Measurements from ENCODE around the gene SAMD8.
A peak's percentile ranks its signal among the peaks of the same experiment; 100 is the strongest.
"Not testable (repeated sequence)": the region's sequence is repeated elsewhere in the genome, so short reads cannot be mapped to it uniquely, and the experiment has no call there.

Gene SAMD8

DNA sequence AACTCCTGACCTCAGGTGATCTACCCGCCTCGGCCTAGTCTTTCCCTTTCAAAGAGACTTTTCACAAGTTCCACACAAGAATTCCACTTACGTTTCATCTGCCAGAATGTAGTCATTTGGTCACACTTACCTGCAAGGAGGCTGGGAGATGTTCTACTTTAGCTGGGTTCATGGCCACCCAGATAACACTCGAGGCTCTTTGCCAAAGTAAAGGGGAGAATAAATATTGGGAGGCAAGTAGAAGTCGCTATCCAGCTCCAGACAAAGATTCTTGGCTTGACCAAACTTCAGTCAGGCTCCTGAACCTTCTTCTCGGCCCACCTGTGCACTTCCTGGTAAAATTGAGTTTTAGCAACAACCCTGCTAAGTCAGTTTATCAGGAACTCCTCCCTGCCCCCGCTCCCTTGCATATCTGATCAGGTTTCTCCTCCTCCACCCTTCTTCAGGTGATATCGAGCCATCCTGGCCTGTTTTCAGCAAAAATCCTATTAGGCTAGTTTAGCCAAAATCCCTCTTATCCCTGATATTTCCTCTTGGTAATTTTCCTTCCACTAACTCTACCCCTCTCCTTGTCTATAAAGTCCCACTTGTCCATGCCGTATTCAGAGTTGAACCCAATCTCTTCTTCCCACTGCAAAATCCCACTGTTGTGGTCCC lies 25.1 kb upstream of the SAMD8 start:
- no peak for DNase-seq

DNA sequence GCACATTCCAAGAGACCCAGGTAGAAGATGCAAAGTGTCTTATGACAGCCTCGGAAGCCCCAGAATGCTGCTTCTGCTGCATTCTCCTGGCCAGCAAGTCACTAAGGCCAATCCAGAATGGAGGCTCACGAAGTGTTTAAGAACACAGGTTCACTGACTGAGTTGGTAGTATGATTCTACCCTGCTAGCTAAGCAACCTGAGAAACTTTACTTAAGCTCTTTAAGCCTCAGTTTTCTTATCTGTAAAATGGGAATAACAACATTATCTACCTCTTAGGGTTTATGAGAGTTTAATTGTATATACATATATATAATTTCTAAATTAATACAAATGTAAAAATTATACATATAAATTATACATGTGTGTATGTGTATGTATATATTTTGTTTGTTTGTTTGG lies 22.8 kb upstream of the SAMD8 start:
- no peak for DNase-seq

DNA sequence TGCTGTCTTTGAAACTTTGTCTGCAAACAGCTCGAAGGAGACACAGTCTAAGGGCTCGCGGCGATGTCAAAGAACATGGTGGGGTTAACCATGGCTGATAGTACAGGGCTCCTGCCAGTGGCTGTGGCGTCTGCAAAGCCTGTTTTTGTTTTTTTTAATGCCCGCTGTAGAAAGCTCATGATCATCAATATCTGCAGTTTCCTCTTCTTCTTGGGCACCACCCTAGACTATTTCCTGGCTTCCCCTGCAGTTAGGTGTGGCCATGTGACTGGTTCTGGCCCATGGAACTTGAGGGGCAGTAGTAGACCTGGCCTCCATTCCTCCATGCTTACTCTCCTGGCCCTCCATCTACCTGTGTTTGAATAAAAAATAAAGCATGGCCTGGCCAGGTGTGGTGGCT lies 21.8 kb upstream of the SAMD8 start:
- DNase-seq, result no peak

DNA sequence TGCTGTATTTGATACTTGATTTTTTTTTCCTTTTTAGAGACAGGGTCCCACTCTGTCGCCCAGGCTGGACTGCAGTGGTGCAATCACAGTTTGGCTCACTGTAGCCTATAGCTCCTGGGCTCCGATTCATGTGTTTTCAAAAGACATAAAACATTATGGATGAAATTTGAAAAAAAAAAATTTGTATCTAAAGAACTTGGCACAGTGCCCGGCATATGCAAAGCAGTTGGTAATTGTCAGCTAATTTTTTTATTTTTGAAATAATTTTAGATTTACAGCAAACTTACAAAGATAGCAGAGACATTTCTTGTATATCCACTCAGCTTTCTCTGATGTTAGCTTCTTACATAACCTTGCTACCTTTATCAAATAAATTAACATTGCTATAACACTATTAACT lies 20.3 kb upstream of the SAMD8 start:
- no peak for DNase-seq

DNA sequence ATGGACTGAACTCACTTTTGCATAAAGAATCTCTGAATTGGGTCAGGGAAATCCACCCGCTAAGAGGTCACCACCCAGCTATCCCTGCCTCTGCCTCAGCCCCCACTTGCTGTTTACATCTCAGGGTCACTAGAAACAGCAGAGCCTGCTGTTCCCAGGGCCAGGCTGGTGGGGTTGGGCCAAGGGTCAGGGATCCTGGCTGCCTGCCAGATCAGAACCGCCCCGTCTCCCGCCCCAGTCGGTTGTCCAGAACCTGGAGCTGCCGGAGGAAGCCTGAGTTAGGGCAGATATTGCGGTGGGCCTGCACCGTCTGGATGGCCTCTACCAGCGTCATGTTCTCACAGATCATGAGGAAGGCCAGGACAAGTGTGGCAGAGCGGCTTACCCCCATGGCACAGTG lies 17.0 kb upstream of the SAMD8 start:
- DNase-seq, result no peak

DNA sequence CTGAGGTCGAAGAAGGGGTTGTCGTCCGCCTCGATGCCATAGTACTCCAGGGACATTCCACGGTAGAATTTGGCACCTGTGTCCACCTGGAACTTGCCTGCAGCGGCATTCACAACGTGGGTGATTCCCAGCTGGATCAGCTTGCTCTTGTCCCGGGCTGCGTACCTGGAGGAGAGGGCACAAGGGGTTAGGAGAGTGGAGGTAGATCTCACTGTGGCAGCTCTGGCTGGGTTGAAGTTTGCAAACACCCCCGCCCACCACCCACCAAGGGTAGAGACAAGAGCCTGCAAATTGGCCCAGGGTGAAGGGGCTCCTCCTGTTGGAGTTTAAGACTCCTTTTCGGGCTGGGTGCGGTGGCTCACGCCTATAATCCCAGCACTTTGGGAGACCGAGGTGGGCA lies 15.8 kb upstream of the SAMD8 start:
- no peak for DNase-seq

- no peak for DNase-seq
Observed at GRCh38 chr10:75096749-75097148, 14.7 kb upstream of the SAMD8 start.

DNA sequence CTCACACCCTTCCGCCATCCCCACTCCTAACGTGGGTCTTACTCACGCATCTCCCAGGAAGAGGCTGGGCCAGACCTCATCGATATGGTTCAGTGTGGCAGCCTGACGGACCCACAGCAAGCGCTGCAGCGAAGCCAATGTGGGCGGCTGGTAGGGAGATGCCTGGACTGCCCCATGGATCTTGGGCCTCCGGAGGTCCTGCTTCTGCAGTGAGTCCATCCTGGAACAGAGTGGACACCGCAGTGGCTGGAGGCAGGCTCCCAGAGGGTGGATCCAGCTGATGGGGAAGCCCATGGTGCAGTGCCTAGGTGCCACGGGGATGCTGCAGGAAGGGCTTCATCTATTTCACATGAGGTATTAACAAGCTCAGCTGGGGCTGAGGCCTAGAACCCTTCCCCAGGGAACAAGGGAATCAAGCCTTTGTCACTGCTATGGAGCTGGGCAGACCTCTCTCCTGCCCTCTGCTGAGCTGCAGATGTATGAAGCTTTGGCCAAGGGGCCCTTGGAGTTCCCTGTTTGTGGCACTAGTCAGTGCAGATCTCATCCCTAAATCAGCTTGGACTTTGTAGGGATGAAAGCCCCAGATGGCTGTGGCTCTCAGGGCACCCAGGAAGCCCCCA lies 13.7 kb upstream of the SAMD8 start:
- no peak for DNase-seq

DNA sequence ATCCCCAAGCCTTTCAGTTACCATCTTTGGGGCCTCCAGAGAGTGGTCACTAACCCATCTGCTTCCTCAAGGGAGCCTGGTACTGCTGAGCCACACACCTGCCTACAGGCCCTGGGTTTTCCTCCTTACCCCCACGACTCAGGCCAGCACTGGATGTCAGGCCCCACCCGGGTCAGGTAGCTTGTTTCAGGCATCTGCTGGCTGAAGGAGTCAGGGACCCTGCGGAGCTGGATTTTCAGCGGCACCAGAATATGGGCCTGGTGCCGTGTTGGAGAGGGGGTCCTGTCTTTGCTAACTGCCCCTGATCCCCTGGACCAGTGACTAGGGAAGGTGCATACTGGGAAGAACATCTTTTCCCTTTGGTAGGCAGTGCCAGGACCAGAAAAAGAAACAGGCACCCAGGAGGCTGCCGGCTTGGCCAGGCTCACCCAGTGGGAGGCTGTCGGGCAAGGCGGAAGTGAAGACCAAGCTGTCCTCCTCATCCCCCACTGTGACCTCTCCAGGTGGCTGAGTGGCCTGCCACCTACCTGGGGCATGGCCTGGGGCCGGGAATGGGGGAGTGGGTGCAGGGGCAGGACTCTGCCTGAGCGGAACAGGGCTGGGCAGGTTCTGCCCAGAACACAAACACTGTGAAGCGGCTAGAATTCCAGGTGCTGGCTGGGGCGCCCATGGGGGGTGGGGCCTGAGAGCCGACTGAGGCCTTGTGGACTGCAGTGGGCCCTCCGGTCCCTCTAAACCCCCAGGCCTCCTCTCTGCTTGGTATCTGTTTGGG lies 12.4 kb upstream of the SAMD8 start:
- no peak for DNase-seq

DNA sequence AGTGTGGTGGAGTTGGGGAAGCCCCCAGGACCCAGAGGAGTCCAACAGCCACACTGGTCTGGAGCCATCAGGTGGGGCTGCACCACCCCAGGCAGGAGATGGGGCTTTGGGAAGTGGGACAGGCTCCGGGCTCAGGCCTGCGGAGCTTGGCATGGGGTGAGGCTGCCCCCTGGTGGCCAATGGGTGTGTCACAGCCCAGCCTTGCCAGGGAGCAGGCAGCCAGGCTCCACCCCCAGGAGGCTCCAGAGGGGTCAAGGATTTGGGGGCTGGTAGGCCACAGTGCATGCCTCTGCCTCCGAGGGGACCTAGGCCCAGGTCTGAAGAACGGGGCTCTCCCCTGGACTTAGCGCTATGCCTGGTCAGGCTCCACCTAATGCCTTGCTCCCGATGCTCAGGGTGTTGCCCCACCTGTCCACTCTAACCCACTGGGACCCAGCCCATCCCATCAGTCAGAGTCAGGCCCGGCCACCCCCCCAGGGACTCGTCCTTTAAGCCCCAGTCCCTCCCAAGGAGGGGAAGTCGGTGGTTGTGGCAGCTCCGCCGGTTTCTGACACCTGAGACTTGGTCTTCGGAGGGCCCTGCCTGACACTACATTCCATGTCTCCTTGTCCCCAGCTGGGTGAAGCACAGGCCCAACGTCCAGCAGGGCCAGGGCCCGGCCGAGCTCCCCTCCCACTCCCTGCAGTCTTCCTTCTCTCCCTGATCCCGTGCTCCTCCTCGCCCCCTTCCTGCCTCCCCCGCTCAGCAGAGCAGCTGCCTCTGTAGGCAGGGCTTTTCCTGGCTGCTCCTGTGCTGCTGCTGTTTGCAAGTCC lies 11.3 kb upstream of the SAMD8 start:
- DNase-seq, result peak; percentile 5 to 33

DNA sequence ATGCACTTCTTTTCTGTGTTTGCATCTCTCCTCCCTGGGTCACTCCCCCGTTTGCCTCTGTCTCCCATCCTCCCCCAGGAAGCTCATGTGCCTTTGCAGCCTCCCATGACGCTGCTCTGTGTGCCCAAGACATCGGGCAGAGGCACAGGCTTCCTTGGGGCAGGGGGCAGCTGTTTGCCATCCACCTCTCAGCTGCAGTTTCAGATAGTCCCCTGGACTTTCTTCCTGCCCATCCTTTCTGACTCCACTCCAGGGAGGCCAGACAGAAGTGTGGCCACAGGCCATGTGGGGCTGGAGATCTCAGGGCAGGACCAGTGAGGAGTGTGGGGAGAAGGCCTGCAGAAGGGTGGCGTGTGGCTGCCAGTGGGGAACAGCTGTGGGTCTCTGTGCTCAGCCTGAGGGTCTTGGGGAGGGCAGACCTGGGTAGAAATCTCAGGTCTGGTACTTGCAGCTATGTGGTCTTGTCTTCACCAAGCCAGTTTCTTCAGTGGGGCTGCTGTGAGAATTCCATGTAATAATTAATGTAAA lies 10.6 kb upstream of the SAMD8 start:
- no peak for DNase-seq

DNA sequence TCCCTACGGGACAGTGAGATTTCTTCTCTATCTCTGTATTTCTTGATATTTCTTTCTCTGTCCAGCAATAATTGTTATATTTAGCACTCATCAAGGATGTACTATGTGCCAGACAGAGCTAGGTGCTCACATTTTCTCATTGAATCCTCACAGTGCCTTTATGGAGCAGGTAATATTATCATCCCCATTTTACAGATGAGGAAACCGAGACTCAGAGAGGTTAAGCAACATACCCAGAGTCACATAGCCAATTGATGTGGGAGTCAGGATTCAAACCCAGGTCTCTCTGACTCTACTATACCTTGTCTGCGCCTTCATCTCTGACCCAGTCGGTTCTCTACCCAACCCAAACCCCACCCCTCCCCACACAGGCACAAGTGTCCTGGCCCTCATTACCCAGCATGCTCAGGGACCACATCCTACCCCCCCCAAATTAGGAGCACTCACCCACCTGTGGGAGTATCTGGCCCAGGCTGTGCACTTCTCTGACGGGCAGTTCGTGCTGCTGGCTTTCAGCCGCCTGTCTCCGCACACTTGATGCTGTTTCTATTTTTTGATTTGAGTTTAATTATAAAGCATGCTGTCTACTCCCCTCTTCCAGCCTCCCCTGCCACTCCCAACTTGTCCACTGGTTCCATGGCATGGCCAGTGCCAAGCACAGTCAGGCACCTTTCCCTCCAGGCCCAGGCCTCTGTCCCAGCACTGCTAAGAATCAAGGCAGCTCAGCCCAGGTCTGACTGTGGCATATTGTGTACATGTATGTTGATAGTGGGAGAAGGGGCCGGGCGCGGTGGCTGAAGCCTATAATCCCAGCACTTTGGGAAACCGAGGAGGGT lies 9.8 kb upstream of the SAMD8 start:
- no peak for DNase-seq

GRCh38 chr10:75102830-75103673 lies 8.4 kb upstream of the SAMD8 start:
- no peak for DNase-seq

- no peak for DNase-seq
Observed at GRCh38 chr10:75103881-75104686, 7.4 kb upstream of the SAMD8 start.

DNA sequence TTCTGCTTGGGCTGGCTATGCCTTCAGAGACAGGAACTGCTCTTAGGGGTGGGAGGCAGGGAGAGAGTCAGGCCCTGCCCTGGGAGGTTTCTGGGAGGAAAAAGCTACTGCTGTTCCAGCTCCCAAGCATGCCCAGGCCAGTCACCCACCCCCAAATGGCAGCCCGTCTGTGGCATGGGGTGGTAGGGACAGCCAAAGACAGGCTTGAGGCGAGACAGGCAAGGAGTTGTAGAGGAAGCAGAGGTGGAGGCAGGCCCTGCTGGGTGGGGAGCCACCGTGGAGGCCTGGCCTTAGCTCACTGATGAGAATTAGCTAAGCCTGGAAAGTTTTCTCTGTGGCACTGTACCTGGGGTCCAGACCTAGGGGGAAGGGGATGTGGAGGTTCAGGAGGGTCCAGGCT lies 6.6 kb upstream of the SAMD8 start:
- no peak for DNase-seq

GRCh38 chr10:75105576-75106197 lies 5.8 kb upstream of the SAMD8 start:
- DNase-seq, result no peak

DNA sequence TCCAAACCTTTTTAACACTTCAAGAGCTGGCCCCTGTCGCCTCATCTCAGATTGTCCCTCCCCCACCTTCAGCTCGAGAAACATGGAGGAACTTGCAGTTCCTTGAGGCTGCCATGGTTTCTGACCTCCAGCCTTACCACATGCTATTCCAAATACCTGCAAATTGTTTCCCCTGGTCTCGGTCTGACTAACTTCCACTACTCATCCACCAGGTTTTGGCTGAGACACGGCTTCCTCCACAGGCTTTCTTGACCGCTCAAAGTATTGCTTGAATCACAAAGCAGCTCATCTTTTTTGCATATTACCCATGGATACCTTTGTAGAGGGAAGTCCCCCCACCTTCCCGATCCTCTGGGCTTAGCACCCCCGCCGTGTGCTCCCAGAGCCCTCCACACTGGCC lies 5.2 kb upstream of the SAMD8 start:
- no peak for DNase-seq

DNA sequence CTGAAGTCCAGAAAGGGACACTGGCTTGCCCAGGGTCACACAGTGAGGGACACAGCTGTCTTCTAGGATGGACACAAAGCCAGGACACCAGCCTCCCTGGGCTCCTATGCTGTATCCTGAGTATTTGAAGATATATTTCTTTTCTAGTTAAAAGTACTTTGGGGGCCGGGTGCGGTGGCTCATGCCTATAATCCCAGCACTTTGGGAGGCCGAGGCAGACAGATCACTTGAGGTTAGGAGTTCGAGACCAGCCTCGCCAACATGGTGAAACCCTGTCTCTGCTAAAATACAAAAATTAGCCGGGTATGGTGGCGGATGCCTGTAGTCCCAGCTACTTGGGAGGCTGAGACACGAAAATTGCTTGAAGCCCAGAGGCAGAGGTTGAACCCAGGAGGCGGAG lies 4.6 kb upstream of the SAMD8 start:
- DNase-seq, result not testable (repeated sequence)

DNA sequence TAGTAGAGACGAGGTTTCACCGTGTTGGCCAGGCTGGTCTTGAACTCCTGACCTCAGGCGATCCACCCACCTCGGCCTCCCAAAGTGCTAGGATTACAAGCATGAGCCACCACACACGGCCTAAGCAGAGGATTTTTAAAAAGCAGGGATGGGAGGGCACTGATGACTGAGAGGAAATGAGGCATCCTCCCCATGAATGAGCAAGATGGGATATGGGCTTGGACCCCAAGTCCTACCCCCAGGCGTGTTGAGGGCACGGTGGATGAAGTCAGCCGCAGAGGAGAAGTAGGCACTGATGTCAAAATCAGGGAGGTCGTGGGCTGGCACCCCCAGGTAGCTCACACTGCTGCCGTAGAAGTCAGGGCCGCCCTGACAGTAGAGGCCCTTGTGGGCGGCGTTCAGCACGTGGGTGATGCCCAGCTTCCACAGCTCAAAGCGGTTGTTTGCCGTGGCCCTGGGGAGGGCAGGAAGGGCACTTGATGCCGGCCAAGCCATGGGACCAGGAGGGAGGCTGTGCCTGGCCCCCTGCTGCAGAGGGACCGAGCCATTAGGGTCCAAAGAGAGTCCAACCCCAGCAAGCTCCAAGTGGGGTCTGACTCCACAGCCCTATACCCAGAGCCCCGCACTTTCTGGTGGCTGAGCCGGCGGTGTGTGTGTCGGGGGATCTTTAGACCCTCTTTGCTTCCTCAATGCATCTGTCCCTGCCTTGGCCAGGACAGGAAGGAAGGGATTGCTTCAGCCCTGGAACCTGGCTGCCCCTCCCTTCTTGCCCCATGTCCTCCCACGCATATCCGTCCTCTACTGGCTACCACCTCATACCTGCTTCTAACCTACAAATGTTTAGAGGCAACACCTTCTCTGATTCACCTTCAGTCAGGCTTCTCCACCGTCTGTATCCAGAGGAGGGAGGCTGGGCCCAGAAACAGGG lies 3.4 kb upstream of the SAMD8 start:
- no peak for DNase-seq
